Neural cell (in vitro differentiated cells): ENCODE measurements around the gene RIOK2. TPM values are rescaled to one million over a fixed set of nuclear protein-coding genes. Genes with fewer than 3 reads are reported as not detected.

ENCODE experiments used
- H2AFZ ChIP-seq: fragments of 200-600, 300-800 bp; sonication (generic), shearing (Covaris generic); 2 replicates; pipeline ENCODE4 v1.6.0; 2014; ENCODE audit warnings: low read depth, mild to moderate bottlenecking, antibody characterized with exemption, low read length, moderate library complexity
- H3F3A ChIP-seq: fragments of 200-600 bp; shearing (Covaris generic); 2 replicates; pipeline ENCODE4 v1.6.1; 2016; ENCODE audit warnings: mild to moderate bottlenecking, moderate library complexity, mixed read lengths, antibody characterized with exemption, low read length; ENCODE audit not compliant: insufficient read depth, poor library complexity, severe bottlenecking
- H3K27ac ChIP-seq: fragments of 200-600, 300-800 bp; sonication (generic), shearing (Covaris generic); 2 replicates; pipeline ENCODE4 v1.5.1; 2014; ENCODE audit warnings: mild to moderate bottlenecking, low read length, moderate library complexity
- H3K27me3 ChIP-seq: fragments of 300-800, 200-600 bp; sonication (generic), shearing (Covaris generic); 2 replicates; pipeline ENCODE4 v1.6.0; 2014; ENCODE audit warnings: mild to moderate bottlenecking, low read depth, low read length, moderate library complexity; ENCODE audit not compliant: insufficient read depth
- H3K36me3 ChIP-seq: fragments of 300-800, 200-600 bp; sonication (generic), shearing (Covaris generic); 2 replicates; pipeline ENCODE4 v1.5.1; 2014; ENCODE audit warnings: mild to moderate bottlenecking, antibody characterized with exemption, low read length, moderate library complexity; ENCODE audit not compliant: insufficient read depth
- H3K4me2 ChIP-seq: fragments of 300-800, 200-600 bp; sonication (generic), shearing (Covaris generic); 2 replicates; pipeline ENCODE4 v1.6.0; 2014; ENCODE audit warnings: mild to moderate bottlenecking, low read length
- H3K4me3 ChIP-seq: fragments of 300-800, 200-600 bp; sonication (generic), shearing (Covaris generic); 2 replicates; pipeline ENCODE4 v1.5.1; 2014; ENCODE audit warnings: mild to moderate bottlenecking, low read length, moderate library complexity
- H3K79me2 ChIP-seq: fragments of 200-600 bp; shearing (Covaris generic); replicated peaks from 2 replicates; pipeline ENCODE4 v1.6.0; 2014; ENCODE audit warnings: mild to moderate bottlenecking, low read length, moderate library complexity; ENCODE audit not compliant: insufficient read depth
- H3K9ac ChIP-seq: fragments of 300-800, 200-600 bp; sonication (generic), shearing (Covaris generic); 2 replicates; pipeline ENCODE4 v1.6.1; 2016; ENCODE audit warnings: mild to moderate bottlenecking, low read length, mixed read lengths
- H3K9me2 ChIP-seq: fragments of 200-600 bp; shearing (Covaris generic); 2 replicates; pipeline ENCODE4 v1.6.1; 2016; ENCODE audit warnings: mild to moderate bottlenecking, low read length, mixed read lengths; ENCODE audit not compliant: insufficient read depth
- H3K9me3 ChIP-seq: fragments of 200-600, 300-800 bp; sonication (generic), shearing (Covaris generic); 2 replicates; pipeline ENCODE4 v1.6.1; 2016; ENCODE audit warnings: mild to moderate bottlenecking, mixed run types, low read length, moderate library complexity, mixed read lengths
- H4K20me1 ChIP-seq: fragments of 200-600 bp; shearing (Covaris generic); 2 replicates; pipeline ENCODE4 v1.6.1; 2016; ENCODE audit warnings: mild to moderate bottlenecking, mixed run types; ENCODE audit not compliant: insufficient read depth
- EP300 ChIP-seq: fragments of 450-650 bp; conservative IDR thresholded peaks from 2 replicates; pipeline ENCODE4 v1.6.1; 2014; ENCODE audit warnings: antibody characterized with exemption, mild to moderate bottlenecking, moderate library complexity; ENCODE audit not compliant: poor library complexity, severe bottlenecking
- EZH2 ChIP-seq: fragments of 200-600, 300-800 bp; shearing (Covaris generic), sonication (generic); IDR thresholded peaks from 2 replicates; pipeline ENCODE4 v1.6.1; 2014; ENCODE audit warnings: antibody characterized with exemption, low read length, borderline replicate concordance, mild to moderate bottlenecking; ENCODE audit not compliant: insufficient read depth, poor library complexity, severe bottlenecking
- MXI1 ChIP-seq: fragments of 450-650 bp; conservative IDR thresholded peaks from 2 replicates; pipeline ENCODE4 v1.6.1; 2014; ENCODE audit warnings: antibody characterized with exemption, mild to moderate bottlenecking; ENCODE audit not compliant: poor library complexity, severe bottlenecking
- POLR2AphosphoS5 ChIP-seq: IDR thresholded peaks from 2 replicates; pipeline ENCODE4 v1.6.1; 2012
- RAD21 ChIP-seq: fragments of 450-650 bp; conservative IDR thresholded peaks from 2 replicates; pipeline ENCODE4 v1.6.1; 2014; ENCODE audit warnings: antibody characterized with exemption, mild to moderate bottlenecking, moderate library complexity
- SMC3 ChIP-seq: fragments of 450-650 bp; conservative IDR thresholded peaks from 2 replicates; pipeline ENCODE4 v1.6.1; 2014; ENCODE audit warnings: antibody characterized with exemption, mild to moderate bottlenecking, moderate library complexity; ENCODE audit not compliant: poor library complexity
- TAF1 ChIP-seq: IDR thresholded peaks from 2 replicates; pipeline ENCODE4 v1.6.1; 2012; ENCODE audit warnings: low read depth
- polyA plus RNA-seq: library from polyadenylated mRNA; depleted of rRNA; stranded (reverse); fragments of >200 nt; gene quantifications from 2 replicates; pipeline ENCODE4 v1.2.3, GENCODE V29; 2014
- TF ChIP-seq, protein P1 (sequence below): fragments of 450-650 bp; IDR thresholded peaks from 2 replicates; pipeline ENCODE4 v1.5.1; 2014; ENCODE audit warnings: antibody characterized with exemption, mild to moderate bottlenecking, moderate library complexity; ENCODE audit not compliant: poor library complexity, severe bottlenecking
- TF ChIP-seq, protein P2 (sequence below): IDR thresholded peaks from 2 replicates; pipeline ENCODE4 v1.6.1; 2012; ENCODE audit warnings: borderline replicate concordance

The RIOK2 gene
- polyA plus RNA-seq, 1 donor from 2014 or later = 17.4 TPM

DNA sequence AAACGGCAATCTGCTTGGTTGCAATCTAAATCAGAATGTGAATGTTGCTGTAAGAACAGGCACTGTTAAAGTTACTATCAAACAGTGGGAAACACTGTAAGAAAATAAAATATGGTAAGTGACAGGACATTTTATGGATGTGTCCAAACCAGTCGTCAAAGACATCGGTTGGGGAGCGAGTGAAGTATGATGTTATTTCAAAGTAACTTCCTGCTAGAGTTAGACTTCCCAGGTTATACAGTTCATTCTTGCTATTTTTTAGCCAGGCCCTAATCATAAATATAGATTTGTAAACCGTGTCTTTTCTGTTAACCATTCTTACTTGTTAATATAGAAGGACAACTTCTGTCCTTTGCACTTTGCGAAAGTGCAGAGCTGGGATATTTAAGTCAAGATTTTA lies 70.8 kb downstream of the RIOK2 start:
- H3K9ac ChIP-seq = no peak overlapping the region
- no peak overlapping the region for H2AFZ ChIP-seq
- TF ChIP-seq EZH2 (no peak), EP300 (no peak), TAF1 (no peak), RAD21 (no peak), SMC3 (no peak), MXI1 (no peak)
- TF ChIP-seq, protein P1, sequence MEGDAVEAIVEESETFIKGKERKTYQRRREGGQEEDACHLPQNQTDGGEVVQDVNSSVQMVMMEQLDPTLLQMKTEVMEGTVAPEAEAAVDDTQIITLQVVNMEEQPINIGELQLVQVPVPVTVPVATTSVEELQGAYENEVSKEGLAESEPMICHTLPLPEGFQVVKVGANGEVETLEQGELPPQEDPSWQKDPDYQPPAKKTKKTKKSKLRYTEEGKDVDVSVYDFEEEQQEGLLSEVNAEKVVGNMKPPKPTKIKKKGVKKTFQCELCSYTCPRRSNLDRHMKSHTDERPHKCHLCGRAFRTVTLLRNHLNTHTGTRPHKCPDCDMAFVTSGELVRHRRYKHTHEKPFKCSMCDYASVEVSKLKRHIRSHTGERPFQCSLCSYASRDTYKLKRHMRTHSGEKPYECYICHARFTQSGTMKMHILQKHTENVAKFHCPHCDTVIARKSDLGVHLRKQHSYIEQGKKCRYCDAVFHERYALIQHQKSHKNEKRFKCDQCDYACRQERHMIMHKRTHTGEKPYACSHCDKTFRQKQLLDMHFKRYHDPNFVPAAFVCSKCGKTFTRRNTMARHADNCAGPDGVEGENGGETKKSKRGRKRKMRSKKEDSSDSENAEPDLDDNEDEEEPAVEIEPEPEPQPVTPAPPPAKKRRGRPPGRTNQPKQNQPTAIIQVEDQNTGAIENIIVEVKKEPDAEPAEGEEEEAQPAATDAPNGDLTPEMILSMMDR = no peak
- no peaks in the 10 kb centered on the region for H3K27me3 ChIP-seq
- no peak overlapping the region for H3K4me3 ChIP-seq
- H3F3A ChIP-seq = no peaks in the 10 kb centered on the region
- no peaks in the 10 kb centered on the region for H4K20me1 ChIP-seq
- H3K79me2 ChIP-seq = no peaks in the 10 kb centered on the region
- no peak overlapping the region for H3K27ac ChIP-seq
- H3K4me2 ChIP-seq = no peak overlapping the region
- H3K9me3 ChIP-seq = no peaks in the 10 kb centered on the region
- no peaks in the 10 kb centered on the region for H3K9me2 ChIP-seq
- H3K36me3 ChIP-seq = no peaks in the 10 kb centered on the region

DNA sequence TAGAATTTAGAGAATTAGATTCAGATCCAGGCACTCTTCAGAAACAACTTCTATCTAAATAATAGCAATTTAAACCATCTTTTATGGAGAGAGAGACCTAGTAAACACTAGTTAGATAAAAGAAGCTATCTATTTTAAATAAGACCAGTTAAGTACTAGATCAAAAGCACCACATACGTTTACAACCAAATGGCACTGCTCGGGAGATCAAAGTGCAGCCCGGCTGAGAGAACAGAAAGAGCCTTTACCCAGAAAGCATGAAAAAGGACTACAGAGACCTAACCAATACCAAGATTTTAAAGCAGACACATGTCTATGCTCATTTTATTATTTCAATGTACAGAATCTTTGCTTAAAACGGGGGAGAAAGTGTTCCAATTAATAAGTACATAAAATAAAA lies 71.4 kb downstream of the RIOK2 start:
- no peak overlapping the region for H3K4me3 ChIP-seq
- H3F3A ChIP-seq = no peaks in the 10 kb centered on the region
- H3K27ac ChIP-seq = no peak overlapping the region
- H3K9ac ChIP-seq = no peak overlapping the region
- no peaks in the 10 kb centered on the region for H3K9me3 ChIP-seq
- H2AFZ ChIP-seq = no peak overlapping the region
- H3K4me2 ChIP-seq = no peak overlapping the region
- H3K27me3 ChIP-seq = no peaks in the 10 kb centered on the region
- TF ChIP-seq EZH2 (no peak), TAF1 (no peak), POLR2AphosphoS5 (no peak), MXI1 (no peak), EP300 (no peak), SMC3 (no peak)
- TF ChIP-seq, protein P2, sequence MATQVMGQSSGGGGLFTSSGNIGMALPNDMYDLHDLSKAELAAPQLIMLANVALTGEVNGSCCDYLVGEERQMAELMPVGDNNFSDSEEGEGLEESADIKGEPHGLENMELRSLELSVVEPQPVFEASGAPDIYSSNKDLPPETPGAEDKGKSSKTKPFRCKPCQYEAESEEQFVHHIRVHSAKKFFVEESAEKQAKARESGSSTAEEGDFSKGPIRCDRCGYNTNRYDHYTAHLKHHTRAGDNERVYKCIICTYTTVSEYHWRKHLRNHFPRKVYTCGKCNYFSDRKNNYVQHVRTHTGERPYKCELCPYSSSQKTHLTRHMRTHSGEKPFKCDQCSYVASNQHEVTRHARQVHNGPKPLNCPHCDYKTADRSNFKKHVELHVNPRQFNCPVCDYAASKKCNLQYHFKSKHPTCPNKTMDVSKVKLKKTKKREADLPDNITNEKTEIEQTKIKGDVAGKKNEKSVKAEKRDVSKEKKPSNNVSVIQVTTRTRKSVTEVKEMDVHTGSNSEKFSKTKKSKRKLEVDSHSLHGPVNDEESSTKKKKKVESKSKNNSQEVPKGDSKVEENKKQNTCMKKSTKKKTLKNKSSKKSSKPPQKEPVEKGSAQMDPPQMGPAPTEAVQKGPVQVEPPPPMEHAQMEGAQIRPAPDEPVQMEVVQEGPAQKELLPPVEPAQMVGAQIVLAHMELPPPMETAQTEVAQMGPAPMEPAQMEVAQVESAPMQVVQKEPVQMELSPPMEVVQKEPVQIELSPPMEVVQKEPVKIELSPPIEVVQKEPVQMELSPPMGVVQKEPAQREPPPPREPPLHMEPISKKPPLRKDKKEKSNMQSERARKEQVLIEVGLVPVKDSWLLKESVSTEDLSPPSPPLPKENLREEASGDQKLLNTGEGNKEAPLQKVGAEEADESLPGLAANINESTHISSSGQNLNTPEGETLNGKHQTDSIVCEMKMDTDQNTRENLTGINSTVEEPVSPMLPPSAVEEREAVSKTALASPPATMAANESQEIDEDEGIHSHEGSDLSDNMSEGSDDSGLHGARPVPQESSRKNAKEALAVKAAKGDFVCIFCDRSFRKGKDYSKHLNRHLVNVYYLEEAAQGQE = no peak
- TF ChIP-seq, protein P1 = no peak
- no peaks in the 10 kb centered on the region for H4K20me1 ChIP-seq
- no peaks in the 10 kb centered on the region for H3K9me2 ChIP-seq
- H3K79me2 ChIP-seq = no peaks in the 10 kb centered on the region
- no peaks in the 10 kb centered on the region for H3K36me3 ChIP-seq
